HCT116 (cell line): Measurements from ENCODE around the gene ARHGEF38. TPM values are rescaled to one million over a fixed set of nuclear protein-coding genes. Genes with fewer than 3 reads are reported as not detected.

Source experiments
- ATAC-seq: fragments of 200-7000 bp; cut with Tn5 transposase; 2 replicates; pipeline ENCODE4 v1.9.1; 2020; ENCODE audit warnings: mild to moderate bottlenecking, moderate library complexity
- BruUV-seq: library from RNA; stranded (reverse); fragments of 400-500 nt; replicated peaks from 2 replicates; lab custom pipeline; 2021; lab: Mats Ljungman, UMichigan
- CTCF ChIA-PET: fragments of 300-600 bp; sonication (Branson Sonifier 250); formaldehyde crosslinking; loops from one replicate; lab custom pipeline; 2021; ENCODE audit warnings: antibody characterized with exemption; lab: Charles Lee
- POLR2A ChIA-PET: fragments of 300-600, 350-600 bp; sonication (Branson Sonifier 250); formaldehyde crosslinking; loops from one replicate; lab custom pipeline; 2021; ENCODE audit warnings: antibody characterized with exemption; lab: Charles Lee
- RAD21 ChIA-PET, 2 experiments: fragments of 300-600 bp; sonication (Branson Sonifier 250); formaldehyde crosslinking; loops; one replicate each; lab custom pipeline; 2023; ENCODE audit warnings: low total read pairs in 2 of 2; ENCODE audit not compliant: uncharacterized antibody in 2 of 2, unreplicated experiment in 2 of 2, low non-redundant PET in 1 of 2; lab: Charles Lee
- DNase-seq: peaks from one replicate; pipeline ENCODE4 v3.0.0-alpha.2; 2010; ENCODE audit warnings: low read depth, low spot score
- H2AFZ ChIP-seq: fragments of 200-600 bp; shearing (Covaris generic), sonication (generic); 2 replicates; pipeline ENCODE4 v1.6.1; 2017; ENCODE audit warnings: low read depth, mixed run types, mixed read lengths, antibody characterized with exemption, low read length; ENCODE audit not compliant: poor library complexity, severe bottlenecking
- H3K27ac ChIP-seq: 2 replicates; pipeline ENCODE4 v1.5.1; 2012; ENCODE audit warnings: low read depth, low read length
- H3K27me3 ChIP-seq: fragments of 200-600 bp; sonication (generic); 2 replicates; pipeline ENCODE4 v1.6.1; 2016; ENCODE audit warnings: mixed run types, low read length, mixed read lengths; ENCODE audit not compliant: insufficient read depth
- H3K36me3 ChIP-seq, 2 experiments: fragments of 200-500 bp in 1 of 2; fragments of 200-600 bp in 1 of 2; sonication (Bioruptor generic) in 1 of 2; sonication (generic) in 1 of 2; 2 replicates each; pipeline versions ENCODE4 v1.5.1 to v1.6.1; 2014 to 2016; ENCODE audit warnings: low read length in 2 of 2, inconsistent platforms in 1 of 2, mixed read lengths in 1 of 2, mixed run types in 1 of 2; ENCODE audit not compliant: insufficient read depth in 2 of 2, control insufficient read depth in 1 of 2
- H3K4me1 ChIP-seq, 2 experiments: fragments of 200-600 bp in 1 of 2; sonication (generic) in 1 of 2; 2 replicates each; pipeline versions ENCODE4 v1.5.1 to v1.6.1; 2012 to 2017; ENCODE audit warnings: low read length in 2 of 2, inconsistent platforms in 1 of 2, mild to moderate bottlenecking in 1 of 2, mixed read lengths in 1 of 2, mixed run types in 1 of 2, moderate library complexity in 1 of 2; ENCODE audit not compliant: insufficient read depth in 2 of 2, control insufficient read depth in 1 of 2
- H3K4me2 ChIP-seq: fragments of 200-600 bp; sonication (generic); 2 replicates; pipeline ENCODE4 v1.6.1; 2017; ENCODE audit warnings: mixed run types, low read length, mixed read lengths
- H3K4me3 ChIP-seq, 2 experiments: fragments of 200-600 bp in 1 of 2; sonication (generic) in 1 of 2; replicated peaks in 1 of 2; 2 replicates each; pipeline ENCODE4 v1.5.1; 2011 to 2016; ENCODE audit warnings: low read length in 2 of 2, control low read depth in 1 of 2, low read depth in 1 of 2, mild to moderate bottlenecking in 1 of 2, mixed read lengths in 1 of 2, mixed run types in 1 of 2
- H3K79me2 ChIP-seq: fragments of 200-600 bp; sonication (generic); 2 replicates; pipeline ENCODE4 v1.6.1; 2017; ENCODE audit warnings: mild to moderate bottlenecking, mixed run types, low read length, moderate library complexity, mixed read lengths; ENCODE audit not compliant: insufficient read depth
- H3K9ac ChIP-seq: fragments of 200-600 bp; sonication (generic); 2 replicates; pipeline ENCODE4 v1.6.1; 2016; ENCODE audit warnings: low read length, mixed read lengths
- H3K9me2 ChIP-seq: fragments of 200-600 bp; sonication (generic), shearing (Covaris generic); 2 replicates; pipeline ENCODE4 v1.6.1; 2017; ENCODE audit warnings: mixed run types, mild to moderate bottlenecking, moderate library complexity; ENCODE audit not compliant: insufficient read depth
- H3K9me3 ChIP-seq, 2 experiments: fragments of 200-500 bp in 1 of 2; fragments of 200-600 bp in 1 of 2; sonication (Bioruptor generic) in 1 of 2; sonication (generic) in 1 of 2; 2 replicates each; pipeline ENCODE4 v1.6.1; 2014 to 2017; ENCODE audit warnings: low read length in 2 of 2, mixed read lengths in 2 of 2, inconsistent platforms in 1 of 2, low read depth in 1 of 2, mild to moderate bottlenecking in 1 of 2, mixed run types in 1 of 2, moderate library complexity in 1 of 2; ENCODE audit not compliant: control insufficient read depth in 1 of 2, insufficient read depth in 1 of 2
- H4K20me1 ChIP-seq: fragments of 200-600 bp; sonication (generic), shearing (Covaris generic); 2 replicates; pipeline ENCODE4 v1.6.1; 2017; ENCODE audit warnings: mixed run types, mild to moderate bottlenecking, moderate library complexity; ENCODE audit not compliant: insufficient read depth
- CEBPB ChIP-seq: IDR thresholded peaks from 2 replicates; pipeline ENCODE4 v1.6.1; 2012; ENCODE audit warnings: low read depth
- EGR1 ChIP-seq: IDR thresholded peaks from 2 replicates; pipeline ENCODE4 v1.6.1; 2012; ENCODE audit warnings: low read depth
- ELF1 ChIP-seq: IDR thresholded peaks from 2 replicates; pipeline ENCODE4 v1.6.1; 2012; ENCODE audit warnings: low read depth, borderline replicate concordance
- EZH2 ChIP-seq: fragments of 200-600 bp; sonication (generic); IDR thresholded peaks from 2 replicates; pipeline ENCODE4 v1.6.1; 2017; ENCODE audit warnings: antibody characterized with exemption, mixed run types
- EZH2phosphoT487 ChIP-seq: fragments of 200-600 bp; IDR thresholded peaks from 2 replicates; pipeline ENCODE4 v1.6.1; 2018; ENCODE audit warnings: antibody characterized with exemption, borderline replicate concordance
- JUND ChIP-seq: IDR thresholded peaks from 2 replicates; pipeline ENCODE4 v1.6.1; 2012
- POLR2AphosphoS5 ChIP-seq: IDR thresholded peaks from 2 replicates; pipeline ENCODE4 v1.6.1; 2011; ENCODE audit warnings: mild to moderate bottlenecking, low read depth, low read length, moderate library complexity
- SP1 ChIP-seq: IDR thresholded peaks from 2 replicates; pipeline ENCODE4 v1.6.1; 2012; ENCODE audit warnings: low read depth
- SRF ChIP-seq: IDR thresholded peaks from 2 replicates; pipeline ENCODE4 v1.6.1; 2012; ENCODE audit warnings: low read depth
- ZFX ChIP-seq: fragments of 450-650 bp; IDR thresholded peaks from 2 replicates; pipeline ENCODE4 v1.6.1; 2017
- ZNF274 ChIP-seq: fragments of 200-500 bp; sonication (Bioruptor generic); IDR thresholded peaks from 2 replicates; pipeline ENCODE4 v1.6.1; 2014; ENCODE audit warnings: mild to moderate bottlenecking, low read depth, low read length, inconsistent platforms
- intact Hi-C: fragments of 100-400 bp; cut with micrococcal nuclease; formaldehyde crosslinking; loops from 2 replicates; pipeline ENCODE4 v1.10.0; 2022
- total RNA-seq: library from RNA; stranded (reverse); gene quantifications from one replicate; pipeline ENCODE4 v1.2.1, GENCODE V29; 2021; ENCODE audit not compliant: unreplicated experiment
- TF ChIP-seq, protein P1 (sequence below): IDR thresholded peaks from 2 replicates; pipeline ENCODE4 v1.6.1; 2012
- TF ChIP-seq, protein P2 (sequence below): IDR thresholded peaks from 2 replicates; pipeline ENCODE4 v1.6.1; 2012; ENCODE audit warnings: low read depth
- TF ChIP-seq, protein P3 (sequence below), 3 experiments: fragments of 200-600 bp in 1 of 3; sonication (generic) in 1 of 3; IDR thresholded peaks in 2 of 3; conservative IDR thresholded peaks in 1 of 3; 2 replicates each; pipeline ENCODE4 v1.5.1; 2012 to 2017; ENCODE audit warnings: low read depth in 2 of 3, low read length in 2 of 3, antibody characterized with exemption in 1 of 3, borderline replicate concordance in 1 of 3, control low read depth in 1 of 3, mild to moderate bottlenecking in 1 of 3, mixed read lengths in 1 of 3, mixed run types in 1 of 3, moderate library complexity in 1 of 3; ENCODE audit not compliant: insufficient read depth in 1 of 3
- TF ChIP-seq, protein P4 (sequence below): IDR thresholded peaks from 2 replicates; pipeline ENCODE4 v1.6.1; 2011; ENCODE audit warnings: mild to moderate bottlenecking, low read length, moderate library complexity; ENCODE audit not compliant: insufficient replicate concordance; ENCODE audit errors: extremely low read depth

The ARHGEF38 gene
- total RNA-seq, 1 experiment from 2014 or later, result not detected

DNA sequence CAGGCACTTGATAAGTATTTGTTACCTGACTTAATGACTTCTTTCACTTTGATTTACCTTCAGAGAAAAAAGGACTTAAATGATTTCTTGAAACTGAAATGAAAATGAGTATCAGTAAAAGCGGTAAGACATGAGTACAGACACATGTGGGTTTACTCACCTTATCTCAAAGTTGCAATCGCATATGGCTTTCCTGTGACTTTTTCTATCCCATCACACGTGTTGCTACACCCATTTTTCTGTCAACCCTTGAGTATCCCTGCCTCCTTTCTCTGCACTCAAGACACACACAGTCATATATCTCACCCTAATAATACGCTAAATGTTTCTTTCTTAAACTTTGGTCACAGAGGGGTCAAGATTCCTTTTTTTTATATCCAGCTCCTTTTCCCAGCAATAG, 11.0 kb upstream of the ARHGEF38 start:
- no peaks in the 10 kb centered on the region for H3K36me3 ChIP-seq
- H2AFZ ChIP-seq, result no peak overlapping the region
- intact Hi-C loops, result no loop called here
- no TSS peak for BruUV-seq
- POLR2A ChIA-PET, result no interaction called here
- no peaks in the 10 kb centered on the region for H3K79me2 ChIP-seq
- no peaks in the 10 kb centered on the region for H3K9me2 ChIP-seq
- no peaks in the 10 kb centered on the region for H3K9me3 ChIP-seq
- H3K4me2 ChIP-seq, result no peak overlapping the region
- no peaks in the 10 kb centered on the region for H3K4me1 ChIP-seq
- H3K27me3 ChIP-seq, result no peaks in the 10 kb centered on the region
- H4K20me1 ChIP-seq, result no peaks in the 10 kb centered on the region
- no peak overlapping the region for H3K9ac ChIP-seq
- ATAC-seq (no peak), DNase-seq (no peak)
- TF ChIP-seq POLR2AphosphoS5, result no peak
- TF ChIP-seq, protein P1, sequence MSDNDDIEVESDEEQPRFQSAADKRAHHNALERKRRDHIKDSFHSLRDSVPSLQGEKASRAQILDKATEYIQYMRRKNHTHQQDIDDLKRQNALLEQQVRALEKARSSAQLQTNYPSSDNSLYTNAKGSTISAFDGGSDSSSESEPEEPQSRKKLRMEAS, result no peak
- TF ChIP-seq ZFX, result no peak
- TF ChIP-seq, protein P2, sequence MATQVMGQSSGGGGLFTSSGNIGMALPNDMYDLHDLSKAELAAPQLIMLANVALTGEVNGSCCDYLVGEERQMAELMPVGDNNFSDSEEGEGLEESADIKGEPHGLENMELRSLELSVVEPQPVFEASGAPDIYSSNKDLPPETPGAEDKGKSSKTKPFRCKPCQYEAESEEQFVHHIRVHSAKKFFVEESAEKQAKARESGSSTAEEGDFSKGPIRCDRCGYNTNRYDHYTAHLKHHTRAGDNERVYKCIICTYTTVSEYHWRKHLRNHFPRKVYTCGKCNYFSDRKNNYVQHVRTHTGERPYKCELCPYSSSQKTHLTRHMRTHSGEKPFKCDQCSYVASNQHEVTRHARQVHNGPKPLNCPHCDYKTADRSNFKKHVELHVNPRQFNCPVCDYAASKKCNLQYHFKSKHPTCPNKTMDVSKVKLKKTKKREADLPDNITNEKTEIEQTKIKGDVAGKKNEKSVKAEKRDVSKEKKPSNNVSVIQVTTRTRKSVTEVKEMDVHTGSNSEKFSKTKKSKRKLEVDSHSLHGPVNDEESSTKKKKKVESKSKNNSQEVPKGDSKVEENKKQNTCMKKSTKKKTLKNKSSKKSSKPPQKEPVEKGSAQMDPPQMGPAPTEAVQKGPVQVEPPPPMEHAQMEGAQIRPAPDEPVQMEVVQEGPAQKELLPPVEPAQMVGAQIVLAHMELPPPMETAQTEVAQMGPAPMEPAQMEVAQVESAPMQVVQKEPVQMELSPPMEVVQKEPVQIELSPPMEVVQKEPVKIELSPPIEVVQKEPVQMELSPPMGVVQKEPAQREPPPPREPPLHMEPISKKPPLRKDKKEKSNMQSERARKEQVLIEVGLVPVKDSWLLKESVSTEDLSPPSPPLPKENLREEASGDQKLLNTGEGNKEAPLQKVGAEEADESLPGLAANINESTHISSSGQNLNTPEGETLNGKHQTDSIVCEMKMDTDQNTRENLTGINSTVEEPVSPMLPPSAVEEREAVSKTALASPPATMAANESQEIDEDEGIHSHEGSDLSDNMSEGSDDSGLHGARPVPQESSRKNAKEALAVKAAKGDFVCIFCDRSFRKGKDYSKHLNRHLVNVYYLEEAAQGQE, result no peak
- TF ChIP-seq EZH2phosphoT487, result no peak
- TF ChIP-seq, protein P3, sequence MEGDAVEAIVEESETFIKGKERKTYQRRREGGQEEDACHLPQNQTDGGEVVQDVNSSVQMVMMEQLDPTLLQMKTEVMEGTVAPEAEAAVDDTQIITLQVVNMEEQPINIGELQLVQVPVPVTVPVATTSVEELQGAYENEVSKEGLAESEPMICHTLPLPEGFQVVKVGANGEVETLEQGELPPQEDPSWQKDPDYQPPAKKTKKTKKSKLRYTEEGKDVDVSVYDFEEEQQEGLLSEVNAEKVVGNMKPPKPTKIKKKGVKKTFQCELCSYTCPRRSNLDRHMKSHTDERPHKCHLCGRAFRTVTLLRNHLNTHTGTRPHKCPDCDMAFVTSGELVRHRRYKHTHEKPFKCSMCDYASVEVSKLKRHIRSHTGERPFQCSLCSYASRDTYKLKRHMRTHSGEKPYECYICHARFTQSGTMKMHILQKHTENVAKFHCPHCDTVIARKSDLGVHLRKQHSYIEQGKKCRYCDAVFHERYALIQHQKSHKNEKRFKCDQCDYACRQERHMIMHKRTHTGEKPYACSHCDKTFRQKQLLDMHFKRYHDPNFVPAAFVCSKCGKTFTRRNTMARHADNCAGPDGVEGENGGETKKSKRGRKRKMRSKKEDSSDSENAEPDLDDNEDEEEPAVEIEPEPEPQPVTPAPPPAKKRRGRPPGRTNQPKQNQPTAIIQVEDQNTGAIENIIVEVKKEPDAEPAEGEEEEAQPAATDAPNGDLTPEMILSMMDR (IDR thresholded peaks at IDR 0.05 in 2 of 3, conservative IDR thresholded peaks at IDR 0.05 in 1 of 3; ENCODE audit: borderline replicate concordance in 1 of 3, insufficient read depth in 1 of 3, low read depth in 2 of 3, low read length in 2 of 3), result no peak
- no peak for TF ChIP-seq ZNF274
- no peak for TF ChIP-seq JUND
- no peak for TF ChIP-seq EZH2
- TF ChIP-seq, protein P4, sequence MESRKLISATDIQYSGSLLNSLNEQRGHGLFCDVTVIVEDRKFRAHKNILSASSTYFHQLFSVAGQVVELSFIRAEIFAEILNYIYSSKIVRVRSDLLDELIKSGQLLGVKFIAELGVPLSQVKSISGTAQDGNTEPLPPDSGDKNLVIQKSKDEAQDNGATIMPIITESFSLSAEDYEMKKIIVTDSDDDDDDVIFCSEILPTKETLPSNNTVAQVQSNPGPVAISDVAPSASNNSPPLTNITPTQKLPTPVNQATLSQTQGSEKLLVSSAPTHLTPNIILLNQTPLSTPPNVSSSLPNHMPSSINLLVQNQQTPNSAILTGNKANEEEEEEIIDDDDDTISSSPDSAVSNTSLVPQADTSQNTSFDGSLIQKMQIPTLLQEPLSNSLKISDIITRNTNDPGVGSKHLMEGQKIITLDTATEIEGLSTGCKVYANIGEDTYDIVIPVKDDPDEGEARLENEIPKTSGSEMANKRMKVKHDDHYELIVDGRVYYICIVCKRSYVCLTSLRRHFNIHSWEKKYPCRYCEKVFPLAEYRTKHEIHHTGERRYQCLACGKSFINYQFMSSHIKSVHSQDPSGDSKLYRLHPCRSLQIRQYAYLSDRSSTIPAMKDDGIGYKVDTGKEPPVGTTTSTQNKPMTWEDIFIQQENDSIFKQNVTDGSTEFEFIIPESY, result no peak
- TF ChIP-seq SRF, result no peak
- no peak for TF ChIP-seq CEBPB
- no peak for TF ChIP-seq ELF1
- TF ChIP-seq SP1, result no peak
- no peak for TF ChIP-seq EGR1
- no peak overlapping the region for H3K4me3 ChIP-seq
- CTCF ChIA-PET, result no interaction called here
- RAD21 ChIA-PET, result no interaction called here
- no peak overlapping the region for H3K27ac ChIP-seq
